Mucosa of descending colon (tissue), 3 donors: ENCODE results near the gene FITM1. TPM values are rescaled to one million over a fixed set of nuclear protein-coding genes. Genes with fewer than 3 reads are reported as not detected.
A peak's percentile ranks its signal among the peaks of the same experiment; 100 is the strongest.

Source experiments
- ATAC-seq: fragments of 200-7000 bp; cut with Tn5 transposase; one replicate; pipeline ENCODE4 v1.9.1; 2020; ENCODE audit warnings: mild to moderate bottlenecking, moderate library complexity
- DNase-seq, 3 donors: peaks; one replicate each; pipeline ENCODE4 v3.0.0-alpha.2; 2020
- H3K36me3 ChIP-seq: fragments of 200-600 bp; one replicate; pipeline ENCODE4 v1.8.0; 2021; ENCODE audit warnings: low read depth, mild to moderate bottlenecking
- H3K4me1 ChIP-seq: fragments of 200-600 bp; one replicate; pipeline ENCODE4 v1.8.0; 2021; ENCODE audit warnings: low read depth, mild to moderate bottlenecking
- H3K4me3 ChIP-seq: fragments of 200-600 bp; one replicate; pipeline ENCODE4 v1.8.0; 2021; ENCODE audit warnings: mild to moderate bottlenecking
- H3K9me3 ChIP-seq: fragments of 200-600 bp; one replicate; pipeline ENCODE4 v1.8.0; 2021; ENCODE audit warnings: mild to moderate bottlenecking
- intact Hi-C, 2 donors: fragments of 100-400 bp; cut with DNase I in 1 of 2; cut with micrococcal nuclease in 1 of 2; formaldehyde crosslinking; loops; one replicate each; pipeline versions ENCODE4 v1.11.0 to v1.11.1; 2022; cut with DNase I, micrococcal nuclease
- total RNA-seq, 3 donors: library from RNA; stranded (reverse); fragmentation: NEBNext Ultra II Directional in 2 of 3; extraction: Animal tissue kit (Norgen Biotek cat#: 25700) in 2 of 3; gene quantifications; one replicate each; pipeline versions ENCODE4 v1.2.1 to v1.2.4, GENCODE V29; 2021 to 2023
- TF ChIP-seq, protein P1 (sequence below): fragments of 200-600 bp; IDR thresholded peaks from one replicate; pipeline ENCODE4 v1.8.0; 2022; ENCODE audit warnings: antibody characterized with exemption, mild to moderate bottlenecking
- donor health status: DM: no; HTN: no; CAD: no; lungs with moderate emphysema.
- donor health status: DM: no; HTN: no; CAD: no.
- donor health status: DM: no; HTN: yes; CAD: no.

FITM1 gene
- total RNA-seq, 3 donors from 2014 or later = 0.79 to 1.9 (median 1.3) TPM

DNA sequence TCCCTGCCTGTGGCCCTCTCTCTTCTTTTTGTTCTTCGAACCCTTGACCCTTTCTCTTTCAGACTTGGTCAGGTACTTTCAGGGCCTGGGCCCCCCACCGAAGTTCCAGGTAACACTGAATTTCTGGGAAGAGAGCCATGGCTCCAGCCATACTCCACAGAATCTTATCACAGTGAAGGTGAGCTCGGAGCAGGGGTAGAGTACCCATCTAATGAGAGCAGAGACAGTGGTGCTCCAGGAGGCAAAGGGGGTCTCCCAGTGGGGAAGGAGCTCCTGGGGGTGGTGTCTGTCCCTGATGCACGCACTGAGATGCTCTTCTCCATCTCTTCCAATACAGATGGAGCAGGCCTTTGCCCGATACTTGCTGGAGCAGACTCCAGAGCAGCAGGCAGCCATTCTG, 35.3 kb downstream of the FITM1 start:
- TF ChIP-seq, protein P1, sequence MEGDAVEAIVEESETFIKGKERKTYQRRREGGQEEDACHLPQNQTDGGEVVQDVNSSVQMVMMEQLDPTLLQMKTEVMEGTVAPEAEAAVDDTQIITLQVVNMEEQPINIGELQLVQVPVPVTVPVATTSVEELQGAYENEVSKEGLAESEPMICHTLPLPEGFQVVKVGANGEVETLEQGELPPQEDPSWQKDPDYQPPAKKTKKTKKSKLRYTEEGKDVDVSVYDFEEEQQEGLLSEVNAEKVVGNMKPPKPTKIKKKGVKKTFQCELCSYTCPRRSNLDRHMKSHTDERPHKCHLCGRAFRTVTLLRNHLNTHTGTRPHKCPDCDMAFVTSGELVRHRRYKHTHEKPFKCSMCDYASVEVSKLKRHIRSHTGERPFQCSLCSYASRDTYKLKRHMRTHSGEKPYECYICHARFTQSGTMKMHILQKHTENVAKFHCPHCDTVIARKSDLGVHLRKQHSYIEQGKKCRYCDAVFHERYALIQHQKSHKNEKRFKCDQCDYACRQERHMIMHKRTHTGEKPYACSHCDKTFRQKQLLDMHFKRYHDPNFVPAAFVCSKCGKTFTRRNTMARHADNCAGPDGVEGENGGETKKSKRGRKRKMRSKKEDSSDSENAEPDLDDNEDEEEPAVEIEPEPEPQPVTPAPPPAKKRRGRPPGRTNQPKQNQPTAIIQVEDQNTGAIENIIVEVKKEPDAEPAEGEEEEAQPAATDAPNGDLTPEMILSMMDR = no peak
- ATAC-seq (no peak), DNase-seq (peak in 1 of 3 donors; percentile 13)
- H3K36me3 ChIP-seq = no peaks in the 10 kb centered on the region
- peaks cover 19% of the 10 kb centered on the region for H3K4me1 ChIP-seq
- H3K4me3 ChIP-seq = no peak overlapping the region
- intact Hi-C loops = no loop called here
- no peaks in the 10 kb centered on the region for H3K9me3 ChIP-seq

DNA sequence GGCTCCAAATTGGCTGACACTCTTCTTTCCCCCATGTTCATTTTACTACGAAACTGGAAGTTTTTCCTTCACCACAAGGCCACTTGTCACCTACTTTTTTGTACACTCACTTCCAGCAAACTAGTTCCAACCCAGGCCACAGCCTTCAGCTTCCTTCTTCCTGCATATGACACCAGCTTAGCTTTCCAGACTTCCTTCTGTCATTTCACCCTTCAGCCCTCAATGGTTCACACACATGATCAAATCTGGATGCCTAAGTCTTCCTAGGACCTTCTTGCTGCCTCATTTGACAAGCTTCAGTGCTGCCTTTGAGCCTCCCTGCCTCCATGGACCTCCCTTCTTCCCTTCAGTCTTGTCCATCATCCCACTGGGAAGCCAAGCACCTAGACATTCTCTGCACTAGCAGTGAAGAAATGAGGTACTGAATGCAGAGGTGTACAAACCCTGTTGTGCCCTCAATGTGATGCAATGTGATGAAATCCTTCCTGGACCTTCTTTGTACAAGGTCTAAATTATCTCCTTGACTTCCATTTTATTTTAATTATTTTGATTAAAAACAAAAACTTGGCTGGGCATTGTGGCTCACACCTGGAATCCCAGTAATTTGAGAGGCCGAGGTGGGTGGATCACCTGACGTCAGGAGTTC, 37.1 kb downstream of the FITM1 start:
- no peaks in the 10 kb centered on the region for H3K36me3 ChIP-seq
- DNase-seq (no peak), ATAC-seq (no peak)
- H3K4me1 ChIP-seq = peaks cover 5% of the 10 kb centered on the region
- no peak overlapping the region for H3K4me3 ChIP-seq
- no peaks in the 10 kb centered on the region for H3K9me3 ChIP-seq
- TF ChIP-seq, protein P1 = no peak
- intact Hi-C loops = no loop called here

DNA sequence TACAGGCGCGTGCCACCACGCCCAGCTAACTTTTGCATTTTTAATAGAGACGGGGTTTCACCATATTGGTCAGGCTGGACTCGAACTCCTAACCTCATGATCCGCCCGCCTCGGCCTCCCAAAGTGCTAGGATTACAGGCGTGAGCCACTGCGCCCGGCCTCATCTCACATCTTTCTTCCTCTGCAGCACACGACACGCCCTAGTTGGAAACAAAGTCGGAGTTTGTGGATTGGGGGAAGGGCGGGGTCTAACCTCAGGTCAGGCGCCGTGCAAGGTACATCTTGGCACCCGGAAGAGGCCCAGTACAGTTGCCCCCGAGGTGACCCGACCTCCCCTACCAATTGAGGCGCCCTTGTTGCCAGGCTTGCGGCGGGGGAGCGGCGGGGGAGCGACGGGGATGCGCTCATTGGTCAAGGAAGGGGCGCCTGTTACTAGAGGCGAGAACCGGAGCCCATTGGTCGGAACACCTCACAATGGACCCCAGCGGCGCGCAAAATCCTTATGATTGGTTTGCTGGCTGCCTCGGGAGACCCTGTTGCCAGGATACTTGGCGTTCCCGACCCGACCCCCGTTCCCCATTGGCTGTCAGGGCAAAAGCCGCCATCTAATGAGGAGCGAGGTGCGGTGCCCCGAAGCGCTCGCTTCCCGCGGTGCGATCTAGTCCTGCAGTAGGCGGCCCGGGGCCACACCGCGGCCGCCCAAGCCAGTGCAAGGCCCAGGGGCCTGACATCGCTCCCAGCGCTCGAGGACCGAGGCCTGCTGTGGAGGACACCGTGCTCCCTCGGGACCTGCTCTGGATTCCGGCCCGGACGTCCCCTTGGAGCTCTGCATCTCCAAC, 41.2 kb downstream of the FITM1 start, which contains the start of gene REC8:
Gene REC8 (plus strand): TSS at position 659 of the 839 bp plus-strand sequence. CDS start 473 bp downstream, outside the sequence.
- intact Hi-C loops = no loop called here
- Histone ChIP-seq H3K4me1 (no peaks in the 10 kb centered on the region), H3K9me3 (no peaks in the 10 kb centered on the region), H3K36me3 (no peaks in the 10 kb centered on the region), H3K4me3 (no peak within 1 kb of the TSS)
- DNase-seq = peak; percentile 58 to 85 (median 68)
- TF ChIP-seq, protein P1 = no peak
- ATAC-seq = peak; percentile 72

DNA sequence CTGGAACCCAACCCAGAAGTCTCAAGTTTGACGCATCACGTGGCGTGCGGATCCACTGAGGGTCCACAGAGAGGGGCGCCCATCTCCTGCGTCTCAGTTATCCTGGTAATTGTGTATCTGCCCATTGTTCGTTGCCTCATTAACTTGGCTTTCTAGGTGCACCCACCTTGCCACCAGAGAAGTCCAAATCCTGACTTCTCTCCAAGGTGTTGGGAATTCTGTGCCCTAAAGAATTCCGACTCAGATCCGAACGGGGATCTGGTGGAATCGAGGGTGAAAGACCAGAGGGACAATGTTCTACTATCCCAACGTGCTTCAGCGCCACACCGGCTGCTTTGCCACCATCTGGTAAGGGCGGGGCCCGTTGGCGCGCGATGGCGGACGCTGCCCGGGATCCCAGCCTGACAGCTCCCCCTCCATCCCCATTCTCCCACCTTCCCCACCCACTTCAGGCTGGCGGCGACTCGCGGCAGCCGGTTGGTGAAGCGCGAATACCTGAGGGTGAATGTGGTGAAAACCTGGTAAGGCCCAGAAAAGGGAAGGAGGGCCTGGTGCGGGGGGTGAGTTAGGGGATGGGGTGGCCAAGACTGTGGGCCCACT, 41.9 kb downstream of the FITM1 start:
- no peak overlapping the region for H3K4me3 ChIP-seq
- ATAC-seq (no peak), DNase-seq (no peak)
- no peaks in the 10 kb centered on the region for H3K9me3 ChIP-seq
- H3K4me1 ChIP-seq = no peaks in the 10 kb centered on the region
- intact Hi-C loops = no loop called here
- H3K36me3 ChIP-seq = no peaks in the 10 kb centered on the region
- TF ChIP-seq, protein P1 = no peak

- Histone ChIP-seq H3K36me3 (no peaks in the 10 kb centered on the region), H3K4me1 (no peaks in the 10 kb centered on the region), H3K4me3 (no peak overlapping the region), H3K9me3 (no peaks in the 10 kb centered on the region)
- TF ChIP-seq, protein P1 = no peak
- no peak for DNase-seq
- ATAC-seq = no peak
- intact Hi-C loops = no loop called here
These were observed 42.4 kb downstream of the FITM1 start for GRCh38 chr14:24172871-24173281.
